GM18508 (cell line): ENCODE measurements around the gene PRKAA2.
"Not testable (repeated sequence)": the region's sequence is repeated elsewhere in the genome, so short reads cannot be mapped to it uniquely, and the experiment has no call there.

ENCODE experiments used
- ATAC-seq: cut with Tn5 transposase; IDR thresholded peaks from one replicate; pipeline ENCODE4 v1.9.1; 2021; ENCODE audit warnings: moderate number of reproducible peaks; ENCODE audit not compliant: insufficient read depth, unreplicated experiment

The PRKAA2 gene

DNA sequence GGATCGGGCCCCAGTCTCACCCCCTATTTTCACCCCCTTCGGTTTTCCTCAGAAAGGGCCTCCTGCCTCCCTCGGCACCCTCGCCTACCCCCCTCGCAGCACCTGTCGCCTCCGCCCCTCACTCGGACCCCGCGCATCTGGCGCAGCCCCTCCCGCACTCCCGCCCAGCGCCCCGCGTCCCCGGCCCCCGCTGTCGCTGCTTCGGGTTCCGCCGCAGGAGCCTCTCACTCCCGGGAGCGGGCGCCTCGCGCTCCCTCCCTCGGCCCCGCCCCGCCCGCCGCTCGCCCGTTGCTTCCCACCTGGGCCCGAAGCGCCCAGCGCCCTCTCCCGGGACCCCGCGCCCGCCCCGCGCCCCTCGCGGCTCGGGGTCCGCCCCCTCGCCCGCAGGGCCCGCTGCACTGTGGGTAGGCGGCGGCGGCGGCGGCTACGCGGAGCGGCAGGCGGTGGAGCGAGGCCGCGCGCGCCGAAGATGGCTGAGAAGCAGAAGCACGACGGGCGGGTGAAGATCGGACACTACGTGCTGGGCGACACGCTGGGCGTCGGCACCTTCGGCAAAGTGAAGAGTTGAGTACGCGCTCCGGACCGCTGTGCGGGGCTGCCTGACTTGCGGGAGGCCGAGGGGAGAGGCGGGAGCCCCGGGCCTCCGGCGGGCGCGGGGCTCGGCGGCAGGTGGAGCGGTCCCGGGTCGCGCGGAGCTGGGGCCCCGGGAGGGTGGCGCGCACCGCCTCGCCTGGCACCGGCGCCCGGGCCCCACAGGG, at the start of gene PRKAA2:
PRKAA2 (plus strand) TSS at position 396 of the 758 bp plus-strand sequence; CDS start at position 470, 74 bp downstream.
- no peak for ATAC-seq

DNA sequence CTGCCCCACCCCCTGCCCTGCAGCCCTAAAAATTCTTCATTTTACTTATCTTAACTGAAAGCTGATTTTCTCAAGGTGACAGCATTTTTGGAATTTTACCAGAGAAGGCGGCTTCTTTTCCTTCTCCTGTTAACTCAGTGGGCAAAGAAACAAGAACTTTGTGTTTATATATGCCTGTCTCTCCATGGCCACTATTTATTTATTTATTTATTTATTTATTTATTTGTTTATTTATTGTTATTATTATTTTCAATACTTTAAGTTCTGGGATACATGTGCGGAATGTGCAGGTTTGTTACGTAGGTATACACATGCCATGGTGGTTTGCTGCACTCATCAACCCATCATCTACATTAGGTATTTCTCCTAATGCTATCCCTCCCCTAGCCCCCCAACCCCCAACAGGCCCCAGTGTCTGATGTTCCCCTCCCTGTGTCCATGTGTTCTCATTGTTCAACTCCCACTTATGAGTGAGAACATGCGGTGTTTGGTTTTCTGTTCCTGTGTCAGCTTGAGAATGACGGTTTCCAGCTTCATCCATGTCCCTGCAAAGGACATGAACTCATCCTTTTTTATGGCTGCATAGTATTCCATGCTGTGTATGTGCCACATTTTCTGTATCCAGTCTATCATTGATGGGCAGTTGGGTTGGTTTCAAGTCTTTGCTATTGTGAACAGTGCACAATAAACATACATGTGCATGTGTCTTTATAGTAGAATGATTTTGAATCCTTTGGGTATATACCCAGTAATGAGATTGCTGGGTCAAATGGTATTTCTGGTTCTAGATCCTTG, 49.5 kb upstream of the PRKAA2 start:
- not testable (repeated sequence) for ATAC-seq

DNA sequence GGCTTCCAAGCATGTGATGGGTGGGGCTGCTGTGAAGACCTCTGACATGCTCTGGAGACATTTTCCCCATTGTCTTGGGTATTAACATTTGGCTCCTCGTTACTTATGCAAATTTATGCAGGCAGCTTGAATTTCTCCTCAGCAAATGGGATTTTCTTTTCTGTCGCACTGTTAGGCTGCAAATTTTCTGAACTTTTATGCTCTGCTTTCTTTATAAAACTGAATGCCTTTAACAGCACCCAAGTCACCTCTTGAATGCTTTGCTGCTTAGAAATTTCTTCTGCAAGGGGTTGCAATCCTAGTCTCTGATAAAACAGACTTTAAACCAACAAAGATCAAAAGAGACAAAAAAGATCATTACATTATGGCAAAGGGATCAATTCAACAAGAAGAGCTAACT, 35.0 kb upstream of the PRKAA2 start:
- ATAC-seq = not testable (repeated sequence)

DNA sequence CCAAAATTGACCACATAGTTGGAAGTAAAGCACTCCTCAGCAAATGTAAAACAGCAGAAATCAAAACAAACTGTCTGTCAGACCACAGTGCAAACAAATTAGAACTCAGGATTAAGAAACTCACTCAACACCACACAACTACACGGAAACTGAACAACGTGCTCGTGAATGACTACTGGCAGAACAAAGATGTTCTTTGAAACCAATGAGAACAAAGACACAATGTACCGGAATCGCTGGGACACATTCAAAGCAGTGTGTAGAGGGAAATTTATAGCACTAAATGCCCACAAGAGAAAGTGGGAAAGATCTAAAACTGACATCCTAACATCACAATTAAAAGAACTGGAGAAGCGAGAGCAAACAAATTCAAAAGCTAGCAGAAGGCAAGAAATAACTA, 34.3 kb upstream of the PRKAA2 start:
- ATAC-seq = not testable (repeated sequence)

DNA sequence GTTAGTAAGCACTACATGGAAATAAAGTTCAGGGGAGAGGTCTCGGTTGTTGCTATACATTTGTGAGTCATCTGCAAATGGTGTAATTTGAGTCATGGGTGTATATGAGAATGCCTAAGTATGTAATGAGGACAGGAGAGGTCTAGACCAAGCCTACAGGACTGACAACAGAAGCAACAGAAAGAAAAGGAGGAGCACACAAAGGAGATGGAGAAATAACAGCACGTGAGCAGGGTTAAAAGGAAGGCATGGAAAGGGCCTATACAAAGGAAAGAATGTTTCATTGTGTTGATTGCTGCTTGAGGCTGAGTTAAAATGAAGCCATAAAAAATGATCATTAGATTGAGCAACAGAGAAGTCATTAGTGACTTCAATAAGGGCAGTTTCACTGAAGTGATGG, 28.0 kb upstream of the PRKAA2 start:
- ATAC-seq = no peak

DNA sequence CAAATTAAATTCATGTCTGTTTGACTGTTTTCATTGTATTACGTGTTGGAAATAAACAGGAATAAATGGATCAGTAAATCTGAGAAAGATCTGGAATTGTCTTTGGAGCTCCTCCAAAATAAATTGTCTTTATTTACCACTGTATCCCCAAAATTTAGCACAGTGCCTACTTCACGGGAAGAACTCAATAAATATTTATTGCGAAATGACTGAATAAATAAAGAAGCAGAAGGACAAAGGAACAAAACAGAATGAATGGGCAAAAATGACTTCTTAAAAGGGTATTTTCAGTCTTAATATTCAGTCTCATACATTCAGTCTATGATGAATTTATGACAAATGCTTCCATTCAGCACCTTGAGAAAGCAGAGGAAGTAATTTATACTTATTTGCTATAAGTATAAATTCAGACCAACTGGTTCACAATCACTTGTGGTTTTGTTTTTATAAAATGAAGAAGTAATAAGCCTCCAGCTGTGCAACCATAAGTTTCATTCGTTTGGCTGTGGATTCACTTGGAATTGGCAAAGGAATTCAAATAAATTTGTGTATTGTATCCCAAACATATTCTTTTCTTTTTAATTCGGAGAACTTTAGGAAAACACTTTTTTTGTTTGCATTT, 19.2 kb upstream of the PRKAA2 start:
- no peak for ATAC-seq

DNA sequence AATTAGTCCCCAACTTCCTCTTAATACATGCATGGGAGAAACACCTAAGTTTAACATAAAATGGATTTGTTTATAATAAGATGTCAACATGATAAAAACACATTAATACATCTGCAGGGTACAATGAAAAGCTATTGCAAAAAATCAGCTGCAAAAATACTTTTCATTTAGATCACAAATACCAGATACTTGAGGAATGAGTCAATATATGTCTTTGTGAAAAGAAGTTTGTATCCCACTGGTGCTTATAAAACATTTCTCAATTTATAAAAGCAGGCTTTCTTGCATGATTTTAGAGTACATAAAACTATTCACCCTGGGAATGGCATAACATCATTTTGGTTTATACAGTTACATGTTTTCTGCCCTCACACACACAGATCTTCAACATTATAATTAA, 18.6 kb upstream of the PRKAA2 start:
- no peak for ATAC-seq

DNA sequence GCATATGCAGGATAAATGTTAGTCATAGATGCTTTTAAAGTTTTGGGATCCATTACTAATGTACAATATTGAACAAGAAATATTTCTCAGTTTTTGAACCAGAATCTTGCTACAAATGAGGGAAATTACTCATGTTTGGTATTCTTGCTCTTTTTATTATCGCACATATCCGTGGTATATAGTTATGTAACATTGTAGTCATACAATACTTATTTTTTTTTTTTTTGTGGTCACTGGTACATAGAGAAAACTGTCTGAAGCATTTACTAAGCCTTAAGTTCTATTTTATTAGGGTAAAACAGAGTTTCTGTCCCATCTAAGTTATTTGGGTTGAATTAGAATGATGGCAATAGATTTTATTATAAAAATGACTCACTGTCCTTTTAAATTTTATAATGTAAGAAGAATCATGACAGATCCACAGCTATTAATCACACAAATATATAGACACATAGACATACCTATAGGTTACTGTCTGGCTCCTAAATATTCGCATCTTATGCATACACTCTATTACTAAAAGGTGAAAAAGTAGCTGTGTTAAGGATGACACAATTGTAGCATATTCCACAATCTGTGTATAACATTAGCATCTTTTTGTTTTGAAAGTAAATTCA, 18.0 kb upstream of the PRKAA2 start:
- ATAC-seq = no peak

DNA sequence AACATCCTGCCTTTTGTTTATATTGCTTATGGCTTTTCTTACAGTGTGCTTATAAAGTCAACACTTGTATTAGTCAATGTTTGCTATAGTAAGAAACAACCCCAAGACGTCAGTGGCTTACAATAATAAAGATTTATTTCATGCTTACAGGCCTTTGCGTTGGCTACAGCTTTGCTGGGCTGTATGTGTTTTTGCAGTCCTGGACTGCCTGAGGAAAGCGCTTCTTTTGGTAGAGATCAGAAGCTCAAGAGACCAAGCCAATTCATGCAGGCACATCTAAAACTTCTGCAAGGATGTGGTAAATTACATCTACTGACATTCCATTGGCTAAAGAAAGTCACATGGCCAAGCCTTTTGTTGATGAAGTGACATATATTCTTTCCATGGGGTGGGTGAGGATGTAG, 17.5 kb upstream of the PRKAA2 start:
- no peak for ATAC-seq

DNA sequence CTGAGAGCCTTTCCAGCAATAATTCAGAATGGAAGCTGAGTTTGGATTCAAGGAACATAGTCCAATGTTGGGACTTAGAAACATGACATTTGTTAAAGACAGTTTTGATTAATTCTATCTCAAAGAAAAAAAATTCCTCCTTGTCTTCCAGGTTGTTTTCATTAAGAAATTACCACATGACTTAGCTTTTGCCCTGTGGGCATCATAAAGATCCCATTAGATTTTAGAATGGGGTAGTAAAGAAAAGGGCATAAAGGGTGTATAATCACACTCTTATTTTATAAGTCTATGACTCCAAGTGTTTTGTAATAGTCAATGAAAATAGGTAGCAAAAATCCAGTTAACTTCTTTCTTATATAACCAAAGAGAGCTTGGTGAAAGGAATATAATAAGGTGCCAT, 14.3 kb upstream of the PRKAA2 start:
- no peak for ATAC-seq

DNA sequence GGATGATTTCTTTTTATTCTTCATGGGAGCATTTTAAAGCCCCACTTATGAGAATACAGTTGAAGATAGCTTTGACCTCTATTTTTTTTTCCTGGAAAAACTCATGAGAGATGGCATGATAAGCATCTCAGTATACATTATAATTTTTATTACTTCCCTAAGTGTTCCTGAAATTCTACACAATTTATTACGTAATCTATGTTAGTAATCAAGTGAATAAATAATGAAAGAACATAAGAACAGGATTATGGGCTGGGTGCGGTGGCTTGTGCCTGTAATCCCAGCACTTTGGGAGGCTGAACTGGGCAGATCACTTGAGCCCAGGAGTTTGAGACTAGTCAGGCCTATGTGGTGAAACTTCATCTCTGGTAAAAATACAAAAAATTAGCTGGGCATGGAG, 13.2 kb upstream of the PRKAA2 start:
- no peak for ATAC-seq

DNA sequence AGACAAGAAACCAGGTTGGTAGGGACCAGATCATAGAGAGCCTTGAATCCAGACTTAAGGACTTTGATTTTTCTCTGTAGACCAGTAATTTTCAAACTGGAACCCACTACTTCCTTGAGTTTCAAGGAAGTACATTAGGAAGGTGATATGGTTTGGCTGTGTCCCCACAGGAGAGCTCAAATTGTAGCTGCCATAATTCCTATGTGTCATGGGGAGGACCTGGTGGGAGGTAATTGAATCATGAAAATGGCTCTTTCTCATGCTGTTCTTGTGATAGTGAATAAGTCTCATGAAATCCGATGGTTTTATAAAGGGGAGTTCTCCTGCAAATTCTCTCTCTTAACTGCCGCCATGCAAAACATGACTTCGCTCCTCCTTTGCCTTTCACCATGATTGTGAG, 10.1 kb upstream of the PRKAA2 start:
- no peak for ATAC-seq

DNA sequence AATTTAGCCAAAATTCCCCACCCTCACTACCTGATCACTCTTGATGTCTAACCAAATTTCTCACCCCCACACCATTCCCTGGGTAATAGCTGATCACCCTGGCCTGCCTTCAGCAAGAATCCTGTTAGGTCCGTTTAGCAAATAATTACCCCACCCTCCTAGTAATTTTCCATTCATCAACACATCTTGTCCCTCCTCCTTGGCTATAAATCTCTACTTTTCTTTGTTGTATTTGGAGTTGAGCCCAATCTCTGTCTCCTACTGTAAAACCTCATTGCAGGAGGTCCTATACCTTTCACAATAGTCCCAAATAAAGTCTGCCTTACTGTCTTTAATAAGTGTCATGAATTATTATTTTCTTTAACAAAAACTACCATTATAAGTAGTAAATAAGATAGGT, 6.9 kb upstream of the PRKAA2 start:
- no peak for ATAC-seq

DNA sequence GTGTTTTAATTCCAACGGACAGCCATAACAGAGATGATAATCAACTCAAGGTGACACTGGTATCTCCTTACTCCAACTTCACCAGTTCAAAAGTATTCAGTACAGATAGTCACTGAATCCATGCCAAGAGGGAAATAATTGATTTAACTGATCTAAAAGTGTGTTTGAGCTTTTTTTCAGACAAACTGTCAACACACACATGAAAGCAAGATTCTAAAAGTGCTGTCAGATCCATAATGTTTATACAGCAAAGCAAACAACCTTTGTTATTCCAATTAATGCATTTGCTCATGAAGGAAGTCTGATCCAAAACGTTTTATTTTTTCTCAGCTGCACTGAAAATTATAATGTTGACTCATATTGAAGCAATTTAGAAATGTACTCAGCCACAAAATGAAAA, 5.9 kb upstream of the PRKAA2 start:
- ATAC-seq = no peak

DNA sequence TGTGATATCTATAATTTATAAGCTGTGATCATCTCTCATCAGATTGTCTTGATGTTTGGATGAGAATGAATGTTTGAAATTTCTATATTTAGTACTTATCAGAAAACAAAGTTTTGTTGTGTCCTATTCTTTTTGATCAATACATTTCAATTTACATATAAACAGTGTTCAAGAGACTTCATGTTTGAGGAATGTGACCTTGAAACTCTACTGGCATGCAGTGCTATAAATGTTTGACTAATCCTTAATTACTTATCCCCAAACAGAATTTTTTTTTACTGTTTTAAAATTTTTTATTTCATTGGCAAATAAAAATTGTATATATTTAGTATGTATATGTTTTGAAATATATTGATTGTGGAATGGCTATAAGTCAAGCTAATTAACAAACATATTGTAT, 1.5 kb upstream of the PRKAA2 start:
- no peak for ATAC-seq

DNA sequence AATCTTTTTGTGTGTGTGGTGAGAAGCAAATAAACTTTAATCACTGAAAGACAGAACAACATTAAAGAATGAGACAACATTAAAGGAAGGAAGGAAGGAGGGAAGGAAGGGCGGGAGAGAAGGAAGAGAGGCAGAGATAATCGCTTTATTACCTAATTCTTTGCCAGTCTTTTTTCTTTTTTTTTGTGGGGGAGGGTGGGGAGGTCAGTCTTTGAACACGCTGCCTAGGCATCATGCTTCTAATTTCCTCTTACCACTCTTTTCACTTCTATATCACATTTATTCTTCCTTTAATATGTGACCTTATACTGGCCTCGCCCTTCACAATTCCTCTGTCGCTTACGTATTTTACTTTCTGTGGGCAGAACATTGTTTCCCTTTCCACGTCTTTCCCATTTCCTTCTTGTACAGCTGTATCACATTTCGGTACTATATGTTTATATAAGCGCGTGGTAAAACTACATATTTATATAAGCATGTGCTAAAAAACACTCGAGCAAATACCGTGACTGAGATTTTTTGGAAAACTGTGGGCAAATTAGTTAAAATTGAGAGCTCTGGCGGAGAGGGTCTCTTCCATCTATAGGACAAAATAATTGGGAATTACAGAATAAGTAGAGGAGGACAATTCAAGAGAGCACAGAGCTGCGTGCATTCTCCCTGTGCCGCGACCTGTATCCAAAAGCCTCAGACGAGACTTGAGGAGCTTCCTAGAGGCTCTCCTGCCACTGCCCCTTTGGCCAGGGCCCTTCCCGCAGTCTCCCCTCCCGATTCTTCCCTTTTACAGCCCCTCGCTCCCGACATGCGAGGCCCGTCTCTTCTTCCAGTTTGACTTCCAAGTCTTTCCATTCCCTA, 823 bp upstream of the PRKAA2 start:
- no peak for ATAC-seq

DNA sequence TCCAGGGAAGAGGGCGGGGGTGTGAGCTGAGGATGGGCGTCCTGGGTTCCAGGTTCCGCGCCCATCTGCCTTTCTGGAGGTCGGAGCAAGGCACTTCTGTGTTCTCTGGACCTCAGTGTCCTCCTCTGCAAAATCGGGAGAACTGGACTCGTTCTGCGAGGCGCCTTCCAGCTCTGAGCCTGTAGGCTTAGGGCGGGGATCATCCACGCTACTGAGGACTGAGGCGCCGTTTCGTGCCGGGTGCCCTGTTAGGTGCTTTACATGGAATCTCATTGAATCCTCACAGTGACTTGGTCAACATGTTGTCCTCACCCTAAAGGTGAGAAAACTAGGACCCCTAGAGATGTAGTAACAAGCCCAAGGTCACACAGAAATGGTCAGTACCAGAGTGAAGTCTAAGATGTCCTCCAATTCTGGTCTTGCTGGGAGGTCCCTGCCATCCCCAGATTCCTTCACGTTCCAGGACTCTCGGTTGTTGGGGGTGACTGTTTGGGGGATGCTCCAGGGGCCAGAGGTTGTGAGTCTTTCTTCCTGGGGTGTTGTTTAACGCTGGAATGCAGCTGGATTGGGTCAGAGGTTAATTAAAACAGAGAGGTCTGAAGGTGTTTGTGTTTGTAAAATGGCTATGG, 677 bp downstream of the PRKAA2 start:
- no peak for ATAC-seq

DNA sequence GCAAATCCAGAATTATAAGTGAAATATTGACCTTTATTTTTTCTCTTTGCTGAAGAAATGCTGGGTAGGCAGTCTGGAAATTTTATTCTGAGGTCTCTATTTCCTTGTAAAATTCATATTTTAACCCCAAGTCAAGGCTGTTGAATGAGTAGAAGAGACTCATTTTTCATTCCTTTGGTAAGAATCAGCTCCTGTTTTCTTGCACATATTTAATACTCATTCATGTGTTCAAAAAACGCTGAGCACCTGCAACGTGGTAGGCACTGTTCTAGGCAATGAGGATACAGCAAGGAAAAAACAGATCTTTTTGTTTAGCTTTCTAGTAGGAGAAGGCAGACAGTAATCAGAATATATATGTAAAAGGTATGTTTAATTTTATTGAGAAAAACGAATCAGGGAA, 1.5 kb downstream of the PRKAA2 start:
- no peak for ATAC-seq

DNA sequence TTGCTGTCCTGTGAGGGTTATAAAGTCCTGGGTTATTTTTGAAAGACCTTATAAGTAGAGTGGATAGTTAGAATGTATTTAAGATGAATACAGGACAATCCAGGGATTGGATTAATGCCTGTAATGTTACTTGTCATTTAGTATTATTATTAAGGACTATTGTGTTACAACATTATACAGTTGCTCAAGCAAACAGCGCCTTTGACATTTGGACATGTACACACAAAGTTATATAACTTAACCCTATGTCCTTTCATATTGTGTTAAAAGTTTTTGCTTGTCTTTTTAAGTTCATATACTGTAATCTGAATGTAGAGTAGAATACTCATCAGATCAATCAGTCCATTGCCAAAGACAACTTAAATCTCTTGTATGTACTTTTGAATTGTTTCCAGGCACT, 2.0 kb downstream of the PRKAA2 start:
- ATAC-seq = no peak

DNA sequence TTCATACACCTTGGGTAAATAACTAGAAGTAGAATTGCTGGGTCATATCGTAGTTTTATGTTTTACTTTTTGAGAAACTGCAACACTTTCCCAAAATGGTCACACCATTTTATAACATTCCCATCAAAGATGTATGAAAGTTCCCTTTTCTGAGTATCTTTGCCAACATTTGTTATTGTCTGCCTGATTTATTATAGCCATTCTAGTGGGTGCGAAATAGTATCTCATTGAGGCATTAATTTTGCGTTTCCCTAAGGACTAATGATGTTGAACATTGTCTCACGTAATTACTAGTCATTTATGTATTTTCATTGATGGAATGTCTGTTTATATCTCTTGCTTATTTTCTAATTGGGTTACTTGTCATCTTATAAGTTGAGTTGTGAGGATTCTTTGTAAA, 3.4 kb downstream of the PRKAA2 start:
- ATAC-seq = no peak
